HUES64 (cell line): ENCODE results near the gene LYPD6B.
"Not testable (repeated sequence)": the region's sequence is repeated elsewhere in the genome, so short reads cannot be mapped to it uniquely, and the experiment has no call there.

Experiments
- H3K27ac ChIP-seq: 2 replicates; pipeline ENCODE4 v1.7.0; 2013; ENCODE audit warnings: low read depth, low read length, inconsistent platforms
- H3K27me3 ChIP-seq: 2 replicates; pipeline ENCODE4 v1.6.1; 2013; ENCODE audit warnings: mild to moderate bottlenecking, low read length; ENCODE audit not compliant: insufficient read depth
- H3K36me3 ChIP-seq: 2 replicates; pipeline ENCODE4 v1.6.1; 2013; ENCODE audit warnings: mild to moderate bottlenecking, low read length; ENCODE audit not compliant: insufficient read depth
- H3K4me1 ChIP-seq: 2 replicates; pipeline ENCODE4 v1.6.1; 2013; ENCODE audit warnings: mild to moderate bottlenecking, low read length, moderate library complexity; ENCODE audit not compliant: insufficient read depth
- H3K4me3 ChIP-seq: 2 replicates; pipeline ENCODE4 v1.5.1; 2013; ENCODE audit warnings: mild to moderate bottlenecking, low read length, moderate library complexity
- H3K9ac ChIP-seq: 2 replicates; pipeline ENCODE4 v1.6.1; 2013; ENCODE audit warnings: mild to moderate bottlenecking, low read depth, low read length
- H3K9me3 ChIP-seq: 2 replicates; pipeline ENCODE4 v1.6.1; 2013; ENCODE audit warnings: low read depth, low read length; ENCODE audit not compliant: insufficient read depth
- WGBS: fragments of 150-250, 120-280 bp; methylation state at CpG from one replicate; pipeline ENCODE4 v1.1.7; 2013; ENCODE audit warnings: missing lambda C conversion rate; 5-methylcytosine and 5-hydroxymethylcytosine counted together

The LYPD6B gene

GRCh38 chr2:149221002-149221401, 182.5 kb downstream of the LYPD6B start:
- no peaks in the 10 kb centered on the region for H3K36me3 ChIP-seq
- H3K9me3 ChIP-seq = no peaks in the 10 kb centered on the region
- no peak overlapping the region for H3K27ac ChIP-seq
- H3K4me3 ChIP-seq = no peak overlapping the region
- H3K4me1 ChIP-seq = peaks cover 26% of the 10 kb centered on the region
- no peak overlapping the region for H3K9ac ChIP-seq
- WGBS = 86% methylated on average over 9 of the region's 9 CpGs
- H3K27me3 ChIP-seq = no peaks in the 10 kb centered on the region

- Histone ChIP-seq H3K27ac (no peak overlapping the region), H3K9me3 (no peaks in the 10 kb centered on the region), H3K36me3 (no peaks in the 10 kb centered on the region), H3K9ac (no peak overlapping the region), H3K27me3 (no peaks in the 10 kb centered on the region), H3K4me3 (no peak overlapping the region), H3K4me1 (peaks cover 25% of the 10 kb centered on the region)
- 85% methylated on average over 9 of the region's 9 CpGs for WGBS
Measured at GRCh38 chr2:149221898-149222297, 183.4 kb downstream of the LYPD6B start.

GRCh38 chr2:149223472-149224095, 185.1 kb downstream of the LYPD6B start:
- Histone ChIP-seq H3K27me3 (no peaks in the 10 kb centered on the region), H3K4me1 (peaks cover 20% of the 10 kb centered on the region), H3K9me3 (no peaks in the 10 kb centered on the region), H3K36me3 (no peaks in the 10 kb centered on the region), H3K9ac (no peak overlapping the region), H3K4me3 (no peak overlapping the region), H3K27ac (no peak overlapping the region)
- 88% methylated on average over 2 of the region's 2 CpGs for WGBS

GRCh38 chr2:149224543-149224942, 186.0 kb downstream of the LYPD6B start:
- WGBS = 92% methylated on average over 5 of the region's 5 CpGs
- no peak overlapping the region for H3K9ac ChIP-seq
- no peak overlapping the region for H3K4me3 ChIP-seq
- no peaks in the 10 kb centered on the region for H3K27me3 ChIP-seq
- H3K9me3 ChIP-seq = no peaks in the 10 kb centered on the region
- H3K4me1 ChIP-seq = peaks cover 20% of the 10 kb centered on the region
- no peaks in the 10 kb centered on the region for H3K36me3 ChIP-seq
- H3K27ac ChIP-seq = no peak overlapping the region

- no peak overlapping the region for H3K4me3 ChIP-seq
- no peak overlapping the region for H3K27ac ChIP-seq
- no peaks in the 10 kb centered on the region for H3K27me3 ChIP-seq
- 96% methylated on average over 2 of the region's 2 CpGs for WGBS
- no peaks in the 10 kb centered on the region for H3K9me3 ChIP-seq
- H3K9ac ChIP-seq = no peak overlapping the region
- peaks cover 20% of the 10 kb centered on the region for H3K4me1 ChIP-seq
- H3K36me3 ChIP-seq = no peaks in the 10 kb centered on the region
Measured at GRCh38 chr2:149225446-149225845, 186.9 kb downstream of the LYPD6B start.

- H3K27ac ChIP-seq = no peak overlapping the region
- no peak overlapping the region for H3K9ac ChIP-seq
- peaks cover 20% of the 10 kb centered on the region for H3K4me1 ChIP-seq
- WGBS = 97% methylated on average over 6 of the region's 6 CpGs
- no peaks in the 10 kb centered on the region for H3K36me3 ChIP-seq
- no peaks in the 10 kb centered on the region for H3K27me3 ChIP-seq
- H3K9me3 ChIP-seq = no peaks in the 10 kb centered on the region
- no peak overlapping the region for H3K4me3 ChIP-seq
Measured at GRCh38 chr2:149226790-149227189, 188.3 kb downstream of the LYPD6B start.

GRCh38 chr2:149235816-149236375, 197.4 kb downstream of the LYPD6B start:
- H3K36me3 ChIP-seq = no peaks in the 10 kb centered on the region
- WGBS = 91% methylated on average over 3 of the region's 3 CpGs
- no peak overlapping the region for H3K4me3 ChIP-seq
- H3K4me1 ChIP-seq = no peaks in the 10 kb centered on the region
- H3K27ac ChIP-seq = no peak overlapping the region
- no peak overlapping the region for H3K9ac ChIP-seq
- H3K9me3 ChIP-seq = no peaks in the 10 kb centered on the region
- no peaks in the 10 kb centered on the region for H3K27me3 ChIP-seq

GRCh38 chr2:149236410-149236809, 197.9 kb downstream of the LYPD6B start:
- Histone ChIP-seq H3K36me3 (no peaks in the 10 kb centered on the region), H3K9ac (no peak overlapping the region), H3K4me3 (no peak overlapping the region), H3K27me3 (no peaks in the 10 kb centered on the region), H3K27ac (no peak overlapping the region), H3K4me1 (no peaks in the 10 kb centered on the region), H3K9me3 (no peaks in the 10 kb centered on the region)
- over 99% methylated on average over 2 of the region's 2 CpGs for WGBS

GRCh38 chr2:149246186-149246585, 207.7 kb downstream of the LYPD6B start:
- no peaks in the 10 kb centered on the region for H3K36me3 ChIP-seq
- H3K27me3 ChIP-seq = no peaks in the 10 kb centered on the region
- no peak overlapping the region for H3K9ac ChIP-seq
- no peaks in the 10 kb centered on the region for H3K4me1 ChIP-seq
- no peaks in the 10 kb centered on the region for H3K9me3 ChIP-seq
- 95% methylated on average over 3 of the region's 3 CpGs for WGBS
- H3K4me3 ChIP-seq = no peak overlapping the region
- H3K27ac ChIP-seq = no peak overlapping the region

GRCh38 chr2:149251436-149251835, 212.9 kb downstream of the LYPD6B start:
- not testable (repeated sequence) for H3K27ac ChIP-seq, H3K9me3 ChIP-seq, H3K36me3 ChIP-seq, H3K9ac ChIP-seq, H3K4me3 ChIP-seq, H3K27me3 ChIP-seq, H3K4me1 ChIP-seq
- 87% methylated on average over 3 of the region's 3 CpGs for WGBS

- 77% methylated on average over 3 of the region's 3 CpGs for WGBS
Measured at GRCh38 chr2:149256877-149257276, 218.4 kb downstream of the LYPD6B start.

GRCh38 chr2:149258531-149258930, 220.0 kb downstream of the LYPD6B start:
- Histone ChIP-seq H3K9me3 (no peaks in the 10 kb centered on the region), H3K4me1 (no peaks in the 10 kb centered on the region), H3K27ac (no peak overlapping the region), H3K36me3 (no peaks in the 10 kb centered on the region), H3K9ac (no peak overlapping the region), H3K27me3 (no peaks in the 10 kb centered on the region), H3K4me3 (no peak overlapping the region)

More at GRCh38 chr2:149256877-149257276, 218.4 kb downstream of the LYPD6B start:
- not testable (repeated sequence) for H3K4me1 ChIP-seq, H3K27ac ChIP-seq, H3K9me3 ChIP-seq, H3K9ac ChIP-seq, H3K4me3 ChIP-seq, H3K36me3 ChIP-seq, H3K27me3 ChIP-seq
